Measurements from ENCODE around the gene KIF3C. TPM values are rescaled to one million over a fixed set of nuclear protein-coding genes. Genes with fewer than 3 reads are reported as not detected.
"Not testable (repeated sequence)": the region's sequence is repeated elsewhere in the genome, so short reads cannot be mapped to it uniquely, and the experiment has no call there.

The KIF3C gene
- total RNA-seq, 3 donors from 2014 or later: 3.4 to 32.8 (median 6.0) TPM

GRCh38 chr2:25960396-25960795, 21.9 kb downstream of the KIF3C start:
- no peak overlapping the region for H3K27ac ChIP-seq
- intact Hi-C loops (cut with DNase I; ENCODE audit: low total_unique reads): no loop called here
- H3K27me3 ChIP-seq: no peaks in the 10 kb centered on the region
- no peak for TF ChIP-seq POLR2AphosphoS5 (IDR thresholded peaks at IDR 0.05)
- H3K36me3 ChIP-seq: no peaks in the 10 kb centered on the region
- DNase-seq (ENCODE audit: low spot score in 2 of 2): no peak
- H3K9me3 ChIP-seq: no peaks in the 10 kb centered on the region
- no peaks in the 10 kb centered on the region for H3K4me1 ChIP-seq
- H3K4me3 ChIP-seq: no peak overlapping the region

DNA sequence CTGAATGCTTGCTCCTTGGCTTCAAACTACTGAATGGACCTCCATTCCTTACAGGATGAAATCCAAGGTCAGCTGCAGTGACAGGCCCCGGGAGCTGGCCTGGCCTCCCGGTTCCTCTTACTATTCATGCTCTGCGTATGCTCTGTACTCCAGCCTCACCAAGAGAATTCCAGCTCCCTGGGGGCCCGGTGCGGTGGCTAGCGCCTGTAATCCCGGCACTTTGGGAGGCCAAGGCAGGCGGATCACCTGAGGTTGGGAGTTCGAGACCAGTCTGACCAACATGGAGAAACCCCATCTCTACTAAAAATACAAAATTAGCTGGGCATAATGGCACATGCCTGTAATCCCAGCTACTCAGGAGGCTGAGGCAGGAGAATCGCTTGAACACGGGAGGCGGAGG, 23.7 kb downstream of the KIF3C start:
- intact Hi-C loops (cut with DNase I; ENCODE audit: low total_unique reads); H3K4me1 ChIP-seq; H3K27me3 ChIP-seq; H3K36me3 ChIP-seq; DNase-seq (ENCODE audit: low spot score in 2 of 2); H3K4me3 ChIP-seq; H3K27ac ChIP-seq; H3K9me3 ChIP-seq: not testable (repeated sequence)

DNA sequence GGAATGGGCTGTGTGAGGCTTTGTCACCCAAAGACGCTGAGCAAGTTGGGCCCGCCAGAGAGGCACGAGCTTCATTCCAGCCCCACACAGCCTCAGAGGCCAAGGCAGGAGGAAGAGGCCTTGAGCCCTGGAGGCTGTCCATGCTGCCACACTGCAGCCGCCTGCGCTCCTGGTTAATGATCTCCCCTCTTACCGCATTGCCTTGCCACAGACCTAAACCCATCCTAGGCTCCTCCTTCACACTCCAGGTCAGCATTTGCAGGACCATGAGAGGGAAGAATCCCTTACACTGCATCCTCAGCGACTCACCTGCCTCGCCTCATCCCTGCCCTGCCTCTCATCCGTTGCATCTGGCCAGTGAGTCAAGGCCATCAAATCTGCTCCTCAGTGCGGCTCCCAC, 24.6 kb downstream of the KIF3C start:
- intact Hi-C loops (cut with DNase I; ENCODE audit: low total_unique reads): no loop called here
- no peak overlapping the region for H3K27ac ChIP-seq
- no peak overlapping the region for H3K4me3 ChIP-seq
- H3K9me3 ChIP-seq: no peaks in the 10 kb centered on the region
- H3K27me3 ChIP-seq: no peaks in the 10 kb centered on the region
- DNase-seq (ENCODE audit: low spot score in 2 of 2): no peak
- no peaks in the 10 kb centered on the region for H3K4me1 ChIP-seq
- TF ChIP-seq, protein P1, sequence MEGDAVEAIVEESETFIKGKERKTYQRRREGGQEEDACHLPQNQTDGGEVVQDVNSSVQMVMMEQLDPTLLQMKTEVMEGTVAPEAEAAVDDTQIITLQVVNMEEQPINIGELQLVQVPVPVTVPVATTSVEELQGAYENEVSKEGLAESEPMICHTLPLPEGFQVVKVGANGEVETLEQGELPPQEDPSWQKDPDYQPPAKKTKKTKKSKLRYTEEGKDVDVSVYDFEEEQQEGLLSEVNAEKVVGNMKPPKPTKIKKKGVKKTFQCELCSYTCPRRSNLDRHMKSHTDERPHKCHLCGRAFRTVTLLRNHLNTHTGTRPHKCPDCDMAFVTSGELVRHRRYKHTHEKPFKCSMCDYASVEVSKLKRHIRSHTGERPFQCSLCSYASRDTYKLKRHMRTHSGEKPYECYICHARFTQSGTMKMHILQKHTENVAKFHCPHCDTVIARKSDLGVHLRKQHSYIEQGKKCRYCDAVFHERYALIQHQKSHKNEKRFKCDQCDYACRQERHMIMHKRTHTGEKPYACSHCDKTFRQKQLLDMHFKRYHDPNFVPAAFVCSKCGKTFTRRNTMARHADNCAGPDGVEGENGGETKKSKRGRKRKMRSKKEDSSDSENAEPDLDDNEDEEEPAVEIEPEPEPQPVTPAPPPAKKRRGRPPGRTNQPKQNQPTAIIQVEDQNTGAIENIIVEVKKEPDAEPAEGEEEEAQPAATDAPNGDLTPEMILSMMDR (IDR thresholded peaks at IDR 0.05): no peak
- no peak for TF ChIP-seq POLR2A (IDR thresholded peaks at IDR 0.05)
- TF ChIP-seq POLR2AphosphoS5 (IDR thresholded peaks at IDR 0.05): no peak
- H3K36me3 ChIP-seq: no peaks in the 10 kb centered on the region

DNA sequence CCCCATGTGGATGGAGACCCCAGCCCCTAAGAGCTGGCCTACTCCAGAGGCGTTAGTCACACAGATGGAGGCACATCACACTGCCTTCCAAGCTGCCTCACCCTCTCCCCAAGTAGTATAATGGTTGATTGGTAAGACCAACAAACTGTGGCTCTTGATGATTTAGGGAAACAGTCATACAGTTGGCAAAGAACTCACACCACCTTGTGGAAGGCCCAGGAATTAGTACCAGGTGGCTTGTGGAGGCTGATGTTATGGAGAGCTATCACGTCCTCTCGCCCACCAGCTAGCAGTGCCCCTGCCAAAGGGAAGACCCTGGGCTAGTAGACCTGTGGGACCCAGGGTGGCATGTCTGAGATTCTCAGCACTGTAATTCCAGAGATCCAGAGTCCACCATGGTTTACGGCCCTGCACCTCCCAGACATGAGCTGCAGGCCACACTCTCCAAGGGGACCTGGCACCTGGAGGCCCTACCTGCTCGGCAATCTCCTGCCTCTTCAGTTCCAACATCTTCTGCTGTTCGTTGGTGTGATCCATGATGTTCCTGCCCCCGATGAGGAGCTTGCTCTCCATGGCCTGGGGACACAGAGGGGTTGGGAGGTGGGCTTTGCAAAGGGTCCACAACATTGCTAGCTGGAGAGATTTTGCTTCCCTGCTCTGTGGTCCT, 26.3 kb downstream of the KIF3C start:
- intact Hi-C loops (cut with DNase I; ENCODE audit: low total_unique reads): no loop called here

DNA sequence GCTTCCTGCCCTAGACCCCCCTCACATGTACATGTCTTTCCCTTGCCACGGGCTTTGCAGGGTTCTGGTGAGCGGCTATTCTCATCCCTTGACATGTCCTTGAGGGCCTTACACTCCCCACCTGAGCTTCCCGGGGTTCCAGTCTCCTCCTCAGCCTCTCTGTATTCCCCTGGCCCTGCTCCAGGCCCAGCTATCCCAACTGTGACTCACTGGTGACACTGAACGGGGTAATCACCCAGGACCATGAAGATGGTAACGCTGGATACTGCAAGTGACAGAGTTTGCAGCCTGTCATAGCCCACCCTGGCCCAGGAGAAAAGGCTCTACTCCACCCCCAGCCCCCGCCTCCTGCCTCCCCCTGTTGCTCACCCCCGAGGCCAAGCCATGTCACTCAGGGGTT, 27.3 kb downstream of the KIF3C start:
- Histone ChIP-seq H3K27ac (no peak overlapping the region), H3K4me3 (no peak overlapping the region), H3K36me3 (no peaks in the 10 kb centered on the region), H3K27me3 (no peaks in the 10 kb centered on the region), H3K9me3 (no peaks in the 10 kb centered on the region), H3K4me1 (no peaks in the 10 kb centered on the region)
- intact Hi-C loops (cut with DNase I; ENCODE audit: low total_unique reads): no loop called here
- DNase-seq (ENCODE audit: low spot score in 2 of 2): no peak
- TF ChIP-seq, protein P1 (IDR thresholded peaks at IDR 0.05): no peak

More for the DNA sequence above, 26.3 kb downstream of the KIF3C start:
- no peak for DNase-seq (ENCODE audit: low spot score in 2 of 2)
- TF ChIP-seq, protein P1 (IDR thresholded peaks at IDR 0.05): no peak
- Histone ChIP-seq H3K4me3 (no peak overlapping the region), H3K27ac (no peak overlapping the region), H3K27me3 (no peaks in the 10 kb centered on the region), H3K36me3 (no peaks in the 10 kb centered on the region), H3K4me1 (no peaks in the 10 kb centered on the region), H3K9me3 (no peaks in the 10 kb centered on the region)

GRCh38 chr2:25954199-25954752, 28.0 kb downstream of the KIF3C start:
- intact Hi-C loops (cut with DNase I; ENCODE audit: low total_unique reads): loop anchor here (5.0 kb wide), 1 partner anchor 347 kb away; no protein-coding TSS in a partner anchor
- no peaks in the 10 kb centered on the region for H3K36me3 ChIP-seq

More at GRCh38 chr2:25954199-25954752, 28.0 kb downstream of the KIF3C start:
- H3K4me1 ChIP-seq: no peaks in the 10 kb centered on the region
- H3K27me3 ChIP-seq: no peaks in the 10 kb centered on the region
- no peak overlapping the region for H3K27ac ChIP-seq
- no peak overlapping the region for H3K4me3 ChIP-seq
- DNase-seq (ENCODE audit: low spot score in 2 of 2): no peak
- no peaks in the 10 kb centered on the region for H3K9me3 ChIP-seq
- TF ChIP-seq, protein P1 (IDR thresholded peaks at IDR 0.05): no peak
- TF ChIP-seq POLR2A (IDR thresholded peaks at IDR 0.05): no peak
- no peak for TF ChIP-seq POLR2AphosphoS5 (IDR thresholded peaks at IDR 0.05)

Data from breast epithelium (tissue), 4 donors.